GM23248 (cell line): ENCODE measurements around the gene GNAL.

Source experiments
- EZH2 ChIP-seq: fragments of 200-600 bp; sonication (generic); IDR thresholded peaks from 2 replicates; pipeline ENCODE4 v1.6.1; 2018; ENCODE audit warnings: antibody characterized with exemption, mild to moderate bottlenecking; ENCODE audit not compliant: insufficient read depth, poor library complexity, severe bottlenecking
- EZH2phosphoT487 ChIP-seq: fragments of 200-600 bp; sonication (generic); IDR thresholded peaks from 2 replicates; pipeline ENCODE4 v1.6.1; 2018; ENCODE audit warnings: antibody characterized with exemption, moderate library complexity, mild to moderate bottlenecking, low read depth; ENCODE audit not compliant: insufficient read depth

GRCh38 chr18:11887328-11888128 is 198.5 kb downstream of the GNAL start:
- no peak for TF ChIP-seq EZH2phosphoT487
- no peak for TF ChIP-seq EZH2
